22Rv1 (cell line): ENCODE measurements around the gene CCDC126.

Experiments
- CTCF ChIP-seq: fragments of 450-650 bp; IDR thresholded peaks from 2 replicates; pipeline ENCODE4 v1.5.1; 2017; ENCODE audit warnings: mild to moderate bottlenecking
- ZFX ChIP-seq: fragments of 450-650 bp; IDR thresholded peaks from 2 replicates; pipeline ENCODE4 v1.6.1; 2017; ENCODE audit warnings: antibody characterized with exemption, borderline replicate concordance

GRCh38 chr7:23654508-23654907 lies 57.3 kb downstream of the CCDC126 start:
- peak; percentile 80 for TF ChIP-seq CTCF
- TF ChIP-seq ZFX: no peak
